DMS79 treated with DMSO at 0.1 percent for 48 hours (cell line): ENCODE measurements around the gene SYNJ2.
A peak's percentile ranks its signal among the peaks of the same experiment; 100 is the strongest.

Experiments
- DNase-seq: peaks from one replicate; lab custom pipeline; 2025; lab: John Stamatoyannopoulos, UW

The SYNJ2 gene

DNA sequence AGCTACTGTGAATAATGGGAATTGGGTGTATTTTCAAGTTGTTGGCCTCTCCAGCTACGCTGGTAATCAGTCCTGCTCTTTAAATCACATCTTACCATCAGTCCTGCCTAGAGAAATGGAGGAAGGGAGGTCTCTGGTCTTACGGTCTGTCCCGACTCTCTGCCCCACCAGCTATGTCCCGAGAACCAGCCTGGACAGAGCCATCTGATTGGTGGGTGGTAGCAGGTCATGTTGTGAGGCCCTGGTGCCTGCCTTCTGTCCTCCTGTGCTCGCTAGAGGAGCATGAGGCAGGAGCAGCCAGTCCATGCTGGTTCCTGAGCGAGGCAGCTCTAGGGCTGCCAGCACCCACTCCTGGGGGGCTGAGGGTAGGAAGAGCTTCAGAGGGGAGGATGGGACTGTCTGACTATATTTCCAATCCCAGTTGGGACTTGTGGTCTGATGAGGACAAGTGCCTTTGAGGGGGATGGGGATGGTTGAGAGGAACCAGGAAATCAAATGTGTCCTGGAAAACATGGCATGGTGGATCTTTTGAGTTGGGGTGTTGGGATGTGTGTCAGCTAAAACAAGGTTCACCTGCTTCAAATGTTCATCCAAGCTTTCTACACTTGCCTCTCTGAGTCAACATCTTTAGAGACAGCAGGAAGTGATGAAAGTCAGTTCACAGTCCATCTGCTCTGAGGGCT, 33.0 kb downstream of the SYNJ2 start:
- no peak for DNase-seq

DNA sequence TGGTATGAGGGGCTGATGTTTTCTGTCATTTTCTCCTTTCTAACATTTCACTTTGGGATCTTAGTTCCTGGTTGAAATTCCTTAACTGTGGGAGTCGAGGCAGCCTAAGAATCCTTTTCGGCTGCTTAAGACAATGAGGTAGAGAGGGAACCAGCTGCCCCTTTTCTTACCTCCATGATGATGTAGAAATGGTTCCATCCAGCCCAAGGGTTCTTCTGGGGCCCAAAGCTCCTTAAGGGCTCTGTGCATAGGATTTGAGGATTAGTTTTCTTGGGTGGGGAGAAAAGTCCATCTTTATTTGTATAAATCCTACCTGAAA, 33.5 kb downstream of the SYNJ2 start:
- DNase-seq: no peak

DNA sequence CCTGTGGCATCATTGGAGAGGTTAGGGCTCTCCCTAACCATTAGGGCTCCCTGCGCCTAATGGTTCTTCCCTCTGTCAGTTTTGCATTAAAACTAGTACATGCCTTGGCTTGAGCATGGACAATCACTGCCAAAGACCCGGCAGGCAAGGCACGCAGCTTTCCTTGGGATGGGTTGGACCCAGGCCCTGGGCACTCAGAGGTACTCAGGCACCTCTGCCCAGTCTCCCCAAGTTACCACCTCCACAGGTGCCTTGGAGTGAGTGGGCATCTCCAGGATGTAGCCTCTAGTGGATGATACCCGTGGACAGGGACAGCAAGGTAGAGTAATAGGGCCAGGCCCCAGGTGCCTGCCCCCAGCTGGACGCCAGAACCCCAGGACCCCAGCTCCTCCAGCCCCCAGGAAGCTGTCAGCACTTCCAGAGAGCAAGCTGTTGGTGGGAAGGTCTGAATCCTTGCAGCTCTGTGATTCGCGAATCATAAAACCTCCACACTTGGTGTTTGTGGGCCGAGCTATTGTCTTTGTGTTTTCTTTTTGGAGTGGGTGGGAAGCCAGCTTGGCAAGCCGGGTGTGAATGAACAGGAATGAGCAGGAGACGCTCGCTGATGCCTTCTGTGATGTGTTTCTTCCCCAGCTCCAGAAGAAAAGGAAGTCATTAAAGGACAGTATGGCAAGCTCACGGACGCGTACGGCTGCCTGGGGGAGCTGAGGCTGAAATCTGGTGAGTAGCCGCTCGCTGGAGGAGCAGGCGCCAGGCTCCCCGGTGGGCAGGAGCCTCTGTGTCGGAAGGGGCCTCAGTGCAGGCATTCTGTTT, 35.1 kb downstream of the SYNJ2 start:
- no peak for DNase-seq

DNA sequence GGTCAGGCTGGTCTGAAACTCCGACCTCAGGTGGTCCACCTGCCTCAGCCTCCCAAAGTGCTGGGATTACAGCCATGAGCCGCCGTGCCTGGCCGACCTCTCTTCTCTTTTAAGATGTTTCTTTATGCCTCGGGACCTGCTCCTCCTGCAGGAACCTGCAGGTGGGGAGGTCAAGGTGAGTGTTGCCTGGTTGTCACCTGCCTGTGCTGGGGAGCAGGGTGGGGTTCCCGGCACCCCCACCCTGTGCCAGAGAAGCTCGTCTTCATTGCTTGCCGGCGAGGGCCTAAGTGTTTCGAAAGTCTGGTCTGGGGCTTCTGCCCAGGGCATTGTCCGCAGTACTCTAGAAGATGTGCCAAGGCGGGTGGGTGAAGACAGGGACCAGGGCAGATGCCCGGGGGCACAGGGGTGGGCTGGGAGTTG, 36.0 kb downstream of the SYNJ2 start:
- no peak for DNase-seq

DNA sequence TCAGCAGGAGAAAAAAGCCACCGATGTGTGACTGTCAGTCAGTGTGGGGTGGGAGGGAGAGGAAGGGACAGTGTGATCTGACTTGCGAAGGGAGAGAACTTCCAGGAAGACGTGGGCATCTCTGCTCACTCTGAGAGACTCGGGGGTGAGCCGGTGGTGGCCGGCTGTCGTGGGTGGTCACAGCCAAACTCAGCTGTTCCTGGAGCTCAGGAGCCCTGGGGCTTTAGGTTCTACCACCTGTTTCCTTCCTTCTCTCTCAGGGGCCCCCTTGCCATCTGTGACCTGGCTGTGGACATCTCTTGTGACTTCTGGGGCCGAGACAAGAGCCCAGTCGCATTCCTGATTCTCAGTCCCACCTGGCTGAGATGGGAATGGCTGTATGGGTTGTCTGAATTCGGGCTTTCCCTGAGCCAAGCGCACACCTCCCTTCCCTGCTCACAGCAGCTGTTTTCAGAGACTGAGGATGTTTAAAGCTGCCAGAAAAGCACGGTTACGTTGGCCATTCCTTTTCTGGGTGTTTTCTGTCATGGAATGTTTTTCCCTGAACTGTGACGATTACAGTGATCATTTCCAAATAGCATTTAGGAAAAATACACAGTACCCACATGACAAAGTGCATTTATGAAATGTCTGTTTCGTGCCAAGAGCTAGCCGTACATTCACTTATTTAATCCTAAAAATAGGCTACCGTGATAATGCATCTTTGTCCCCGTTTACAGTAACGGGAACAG, 36.5 kb downstream of the SYNJ2 start:
- no peak for DNase-seq

DNA sequence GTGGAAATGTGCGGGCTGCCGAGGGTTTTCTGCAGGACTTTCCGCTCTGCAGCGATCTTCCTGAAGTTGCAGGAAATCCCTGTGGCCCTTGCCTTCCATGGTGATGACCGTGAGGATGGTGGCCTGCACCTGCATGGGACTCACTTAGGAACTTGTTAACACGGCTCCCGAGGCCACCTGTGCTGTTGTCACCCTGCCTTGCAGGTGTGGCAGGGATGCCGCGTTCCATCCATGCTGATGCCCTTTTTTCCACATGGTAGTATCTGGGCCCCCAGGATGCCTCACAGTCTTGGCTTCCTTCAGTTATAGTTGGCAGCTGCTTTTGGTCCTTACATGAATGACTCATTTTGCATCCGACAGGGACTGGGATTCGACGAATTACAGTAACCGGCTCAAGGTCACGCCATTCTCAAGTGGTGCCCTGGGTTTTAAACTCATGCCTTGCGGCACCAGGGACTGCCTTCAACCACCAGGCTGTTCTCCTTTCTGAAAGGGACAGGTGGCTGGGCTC, 37.2 kb downstream of the SYNJ2 start:
- peak; percentile 78 for DNase-seq

DNA sequence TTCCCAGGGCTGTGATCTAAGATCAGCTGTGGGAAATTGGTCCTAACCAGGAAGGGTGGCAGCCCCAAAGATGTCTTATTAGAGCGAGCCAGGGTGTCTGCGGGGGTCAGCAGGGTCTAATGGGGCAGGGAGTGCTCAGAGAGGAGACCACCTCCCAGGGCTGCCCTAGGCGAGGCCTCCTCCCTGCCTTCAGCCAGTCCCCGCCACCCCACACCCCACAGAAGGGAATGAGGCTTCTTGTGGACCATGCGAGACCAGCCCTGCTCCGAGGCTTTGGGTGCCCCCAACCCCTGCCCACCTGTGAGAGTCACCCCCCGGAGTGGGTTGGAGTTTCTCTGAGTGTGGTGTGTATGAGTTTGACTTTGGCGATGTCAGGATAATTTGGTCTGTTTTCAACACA, 37.8 kb downstream of the SYNJ2 start:
- DNase-seq: no peak

DNA sequence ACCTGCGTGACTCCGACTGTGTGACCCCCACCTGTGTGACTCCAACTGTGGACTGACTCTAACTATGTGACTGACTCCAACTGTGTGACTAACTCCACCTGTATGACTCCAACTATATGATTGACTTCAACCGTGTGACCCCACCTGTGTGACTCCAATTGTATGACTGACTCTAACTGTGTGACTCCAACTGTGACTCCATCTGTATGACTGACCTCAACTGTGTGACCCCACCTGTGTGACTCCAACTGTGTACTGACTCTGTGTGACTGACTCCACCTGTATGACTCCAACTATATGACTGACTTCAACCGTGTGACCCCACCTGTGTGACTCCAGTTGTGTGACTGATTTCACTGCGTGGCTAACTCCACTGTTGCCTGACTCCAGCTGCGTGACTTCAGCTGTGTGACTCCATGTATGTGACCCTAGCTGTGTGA, 38.6 kb downstream of the SYNJ2 start:
- DNase-seq: no peak

DNA sequence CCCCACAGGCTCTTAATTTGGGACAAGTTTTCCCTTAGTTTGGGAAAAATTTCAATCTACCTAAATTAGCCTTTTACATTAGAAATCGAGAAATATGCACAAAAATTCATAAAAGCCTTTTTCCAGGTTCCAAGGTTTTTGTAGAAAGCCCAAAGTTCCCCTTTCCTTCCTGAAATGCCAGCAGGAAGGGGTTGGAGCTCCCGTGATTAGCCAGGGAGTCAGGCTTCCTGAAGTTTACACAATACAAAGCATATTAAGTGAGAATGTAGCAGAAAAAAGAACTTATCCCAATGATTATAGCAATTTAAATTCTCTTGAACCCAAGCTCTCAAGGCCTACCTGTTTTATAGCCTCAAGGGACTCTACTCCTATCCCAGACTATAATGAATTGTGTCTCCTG, 39.1 kb downstream of the SYNJ2 start:
- no peak for DNase-seq

DNA sequence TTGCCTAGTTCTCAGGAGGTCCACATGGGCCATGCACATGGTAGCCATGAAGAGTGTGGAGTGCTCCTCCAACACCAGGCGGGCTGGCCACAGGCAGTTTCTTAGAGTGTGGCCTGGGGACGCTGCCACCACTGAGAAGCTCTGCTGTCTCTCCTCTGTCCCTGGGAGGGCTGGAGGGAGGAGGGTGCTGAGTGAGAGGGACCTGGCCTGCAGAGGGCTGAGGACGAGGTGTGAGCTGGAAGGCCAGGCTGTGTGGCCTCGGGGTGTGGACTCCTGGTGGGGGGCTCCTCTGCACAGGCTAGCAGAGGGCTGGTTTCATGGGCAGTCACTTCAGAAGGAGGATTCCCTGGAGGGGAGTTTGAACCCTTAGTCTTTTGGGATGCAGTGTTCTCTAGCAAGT, 39.7 kb downstream of the SYNJ2 start:
- no peak for DNase-seq

DNA sequence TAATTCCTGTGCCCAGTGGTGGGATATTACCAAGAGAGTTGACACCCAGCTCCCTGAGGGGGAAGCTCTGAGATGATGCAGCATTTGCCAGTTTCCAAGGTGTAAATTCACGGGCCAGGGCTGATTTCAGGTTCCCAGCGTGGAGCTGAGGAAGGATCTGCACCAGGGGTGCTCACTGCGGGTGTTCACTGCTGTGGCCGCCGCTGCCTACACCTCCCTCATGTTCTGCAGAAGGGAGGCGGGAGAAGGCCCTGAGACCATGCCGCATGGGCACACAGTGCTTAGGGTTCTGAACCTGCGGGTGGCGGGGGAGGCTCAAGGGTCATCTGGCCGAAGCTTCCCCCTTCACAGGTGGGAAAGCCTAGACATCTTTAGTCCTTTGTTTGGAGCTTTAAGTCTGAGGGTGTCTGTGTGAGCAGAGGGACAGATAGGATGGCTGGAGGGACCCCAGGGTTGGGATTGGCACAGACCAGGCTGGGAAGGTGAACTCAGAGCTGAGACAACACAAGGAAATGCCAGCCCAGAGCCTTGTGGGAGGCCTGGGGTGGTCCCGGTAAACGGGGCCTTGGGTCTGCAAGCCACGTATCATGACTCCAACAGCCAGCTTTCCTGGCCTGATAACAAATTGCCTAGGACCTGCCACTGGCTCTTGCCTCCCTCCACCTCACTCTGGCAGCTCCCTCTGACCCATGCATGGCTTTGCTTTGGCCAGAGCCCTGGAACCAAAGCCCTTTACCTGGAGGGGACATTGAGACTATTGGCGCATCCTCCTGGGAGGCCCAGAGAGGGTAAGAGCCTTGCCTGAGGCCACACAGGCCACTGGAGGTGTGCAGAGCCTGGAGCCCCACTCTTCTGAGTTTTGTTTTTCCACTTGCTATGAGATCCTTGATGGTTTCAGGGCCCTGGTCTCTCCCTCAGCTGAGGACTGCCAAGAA, 40.4 kb downstream of the SYNJ2 start:
- no peak for DNase-seq

DNA sequence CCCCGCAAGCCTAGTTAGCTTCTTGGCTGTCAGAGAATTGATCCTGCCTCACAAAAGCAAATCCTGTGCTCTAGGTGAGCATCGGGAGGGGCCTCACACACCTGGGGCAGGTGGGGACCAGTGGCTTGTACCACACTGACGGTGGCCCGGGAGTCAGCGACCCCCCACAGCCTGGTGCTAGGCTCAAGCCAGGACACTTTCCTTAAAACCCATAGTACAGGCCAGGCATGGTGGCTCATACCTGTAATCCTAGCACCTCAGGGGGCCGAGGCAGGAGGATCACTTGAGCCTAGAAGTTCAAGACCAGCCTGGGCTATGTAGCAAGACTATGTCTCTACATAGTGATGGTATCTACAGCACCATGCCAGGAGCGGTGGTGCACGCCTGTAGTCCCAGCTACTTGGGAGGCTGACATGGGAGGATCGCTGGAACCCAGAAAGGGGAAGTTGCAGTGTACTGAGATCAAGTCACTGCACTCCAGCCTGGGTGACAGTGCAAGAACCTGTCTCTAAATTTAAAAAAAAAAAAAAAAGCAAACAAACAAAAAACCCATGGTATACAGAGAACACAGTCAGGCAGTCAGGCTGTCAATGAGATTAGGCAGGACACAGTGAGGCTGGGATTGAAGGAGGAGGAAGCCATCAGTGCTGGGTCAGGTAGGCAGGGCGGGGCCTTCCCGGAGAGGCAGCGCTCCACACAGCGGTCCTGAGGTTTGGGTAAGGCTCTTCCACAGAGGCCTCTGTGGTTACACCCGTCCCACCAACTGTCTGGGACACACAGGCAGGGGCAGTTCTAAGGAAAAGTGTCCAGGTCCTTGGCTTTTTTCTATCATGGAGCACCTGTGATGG, 41.3 kb downstream of the SYNJ2 start:
- no peak for DNase-seq

DNA sequence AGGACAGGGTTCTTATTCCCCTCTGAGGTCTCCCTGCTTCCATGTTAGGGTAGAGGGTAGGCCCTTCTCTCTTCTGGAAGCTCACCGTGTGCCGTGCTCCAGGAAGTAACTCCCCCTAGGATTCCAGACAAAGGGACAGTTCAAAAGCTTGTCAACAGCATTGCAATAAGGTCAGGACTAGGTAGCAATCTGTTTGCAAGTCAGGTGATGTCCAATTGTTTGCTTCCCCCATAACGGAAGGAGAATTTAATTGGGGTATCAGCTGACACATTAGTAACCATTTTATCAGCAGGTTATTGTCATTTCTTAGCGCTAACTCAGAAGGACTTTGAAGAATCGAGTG, 41.9 kb downstream of the SYNJ2 start:
- DNase-seq: no peak

DNA sequence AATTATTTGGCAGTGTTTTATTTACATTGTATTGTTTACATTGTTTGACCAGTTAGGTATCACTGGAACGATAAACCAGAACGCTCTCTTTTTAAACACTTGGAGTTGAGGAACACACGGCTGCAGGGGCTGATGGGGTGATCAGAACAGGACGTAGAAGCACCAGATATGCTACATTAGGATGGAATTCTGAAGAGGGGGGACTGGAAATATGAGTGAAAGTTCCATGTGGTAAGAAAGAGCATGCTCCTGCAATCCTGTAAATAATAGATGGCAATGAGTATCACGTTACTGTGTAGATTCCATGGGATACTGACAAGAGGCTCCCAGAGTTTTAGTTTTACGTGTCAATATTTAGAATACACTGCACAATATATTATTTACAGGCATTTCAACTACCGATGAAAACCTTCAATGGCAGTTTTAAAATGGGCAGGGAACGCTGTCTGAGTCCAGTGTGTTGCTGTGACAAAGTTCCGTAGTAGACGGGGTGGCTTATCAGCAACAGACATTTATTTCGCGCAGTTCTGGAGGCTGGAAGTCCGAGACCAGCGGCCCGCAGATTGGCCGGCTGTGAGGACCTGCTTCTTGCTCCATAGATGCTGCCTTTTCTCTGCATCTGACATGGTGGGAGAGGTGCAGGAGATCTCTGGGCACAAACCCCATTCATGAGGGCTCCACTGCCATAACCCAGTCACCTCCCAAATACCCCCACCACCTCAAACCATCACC, 43.1 kb downstream of the SYNJ2 start:
- DNase-seq: no peak

DNA sequence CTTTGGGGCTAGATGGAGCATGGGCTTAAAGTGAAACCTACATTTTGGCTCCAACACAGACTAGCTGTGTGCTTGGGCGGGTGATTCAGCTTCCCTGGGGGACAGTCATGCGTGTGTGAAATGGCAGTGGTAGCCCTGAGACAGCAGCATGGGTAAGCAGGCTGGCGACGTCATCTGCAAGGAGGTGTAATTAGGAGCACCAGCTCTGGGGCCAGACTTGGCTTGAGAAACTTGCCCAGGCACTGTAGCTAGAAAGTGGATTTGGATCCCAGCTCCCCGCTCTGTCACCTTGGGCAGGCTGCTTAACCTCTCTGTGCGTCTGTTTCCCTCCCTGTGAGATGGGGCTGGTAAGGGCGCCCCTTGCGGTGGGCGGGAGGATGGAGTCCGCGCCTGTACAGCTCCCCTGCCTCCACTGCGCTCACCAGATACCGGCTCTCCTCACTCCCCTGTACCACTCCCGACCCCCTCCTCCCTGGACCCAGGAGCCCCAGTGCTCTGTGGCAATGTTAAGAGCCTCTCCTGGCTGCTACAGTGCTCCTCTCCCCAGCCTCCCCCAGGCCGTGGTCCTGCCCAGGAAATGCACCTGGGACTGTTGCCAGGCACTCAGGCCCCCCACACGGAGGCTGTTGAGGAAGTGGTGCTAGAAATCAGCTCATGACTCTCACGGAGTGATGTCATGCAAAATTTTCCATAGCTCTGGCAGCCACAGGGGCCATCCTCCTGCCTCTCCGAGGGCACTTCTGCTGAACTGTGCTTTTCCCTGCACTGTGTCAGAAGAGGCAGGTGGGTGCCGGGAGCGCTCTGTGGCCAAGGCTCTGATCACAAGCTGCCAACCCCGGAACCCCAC, 44.6 kb downstream of the SYNJ2 start:
- DNase-seq: peak; percentile 95

DNA sequence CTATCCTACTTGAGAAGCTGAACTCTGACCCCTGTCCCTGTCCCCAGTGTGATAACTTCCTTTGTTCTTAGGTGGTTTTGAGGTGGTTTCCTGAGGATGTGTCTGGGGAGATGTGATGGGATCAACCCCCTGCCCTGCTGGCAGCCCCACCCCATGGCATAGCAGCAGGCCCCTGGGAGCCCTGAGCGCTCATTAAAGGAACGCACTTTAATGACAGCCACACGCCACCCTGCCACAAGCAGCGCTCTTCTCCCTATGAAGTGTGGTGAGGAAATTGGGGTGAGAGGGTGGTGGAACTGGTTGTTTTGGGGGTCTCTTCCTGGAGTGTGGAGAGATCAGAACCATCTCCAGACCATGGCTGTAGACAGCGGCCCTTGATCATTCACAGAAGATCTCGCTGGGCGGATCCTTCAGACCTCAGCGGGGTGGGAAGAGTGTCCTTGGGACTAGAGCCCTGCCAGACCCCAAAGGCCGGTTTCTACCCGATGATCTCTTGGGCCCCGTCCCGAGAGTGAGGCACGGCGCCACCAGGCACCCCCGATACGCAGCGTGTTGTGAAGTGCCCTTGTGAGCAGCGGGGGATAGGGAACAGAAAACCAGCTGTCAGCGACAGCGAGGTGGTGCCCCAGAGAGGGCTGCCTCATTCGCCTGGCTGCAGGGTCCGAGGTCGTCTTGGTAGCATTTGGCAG, 45.4 kb downstream of the SYNJ2 start:
- peak; percentile 45 for DNase-seq

DNA sequence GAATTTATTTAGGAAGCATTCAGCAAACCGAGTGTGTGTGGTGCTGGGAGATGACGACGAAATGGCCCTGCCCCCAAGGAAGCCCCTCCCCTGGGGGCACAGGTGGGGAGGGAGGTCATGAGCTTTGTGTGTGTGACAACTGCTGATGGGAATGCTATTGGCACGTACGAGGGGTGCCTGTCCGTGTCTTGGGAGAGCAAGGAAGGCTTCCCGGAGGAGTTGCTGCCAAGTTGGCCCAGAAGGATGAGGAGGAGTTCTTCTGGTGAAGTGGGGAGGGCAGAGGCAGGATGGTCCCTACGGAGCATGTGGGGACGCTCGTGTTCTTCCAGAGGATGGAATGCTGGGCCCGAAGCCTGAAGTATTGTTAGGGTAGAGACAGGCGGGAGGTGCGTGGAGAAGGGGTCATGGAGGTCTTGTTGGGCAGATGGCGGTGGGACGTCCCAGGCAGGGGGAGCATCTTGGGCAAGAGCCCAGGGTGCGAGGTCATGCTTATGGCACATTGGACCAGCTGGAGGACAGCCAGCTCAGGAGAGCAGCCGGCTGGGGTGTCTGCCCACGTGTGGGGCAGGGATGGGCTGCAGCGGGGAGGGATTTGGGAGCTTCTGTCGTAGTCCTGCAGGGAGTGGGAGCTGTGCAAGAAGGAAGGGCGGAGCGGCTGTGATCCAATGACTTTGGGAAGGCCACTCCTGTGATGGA, 46.1 kb downstream of the SYNJ2 start:
- DNase-seq: no peak

DNA sequence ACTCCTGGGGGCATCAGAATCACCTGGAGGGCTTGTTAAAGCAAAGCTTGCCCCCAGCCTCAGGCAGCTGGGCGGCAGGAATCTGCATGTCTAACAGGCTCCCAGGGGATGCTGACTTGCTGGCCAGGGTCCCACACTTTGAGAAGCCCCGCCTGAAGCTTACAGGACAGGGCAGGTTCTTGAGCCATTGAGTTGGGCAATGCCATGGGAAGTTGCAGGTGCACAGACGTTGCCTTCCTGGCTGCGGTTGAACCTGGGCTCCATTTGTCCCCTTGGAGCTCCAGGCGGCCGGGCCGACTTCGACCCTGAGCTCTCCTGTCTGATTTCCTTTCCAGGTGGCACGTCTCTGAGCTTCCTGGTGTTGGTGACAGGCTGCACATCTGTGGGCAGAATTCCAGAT, 46.8 kb downstream of the SYNJ2 start:
- no peak for DNase-seq
